Measurements from ENCODE around the gene PYCR2.
"Not testable (repeated sequence)": the region's sequence is repeated elsewhere in the genome, so short reads cannot be mapped to it uniquely, and the experiment has no call there.

- TF ChIP-seq POLR2A (IDR thresholded peaks at IDR 0.05); CTCF (IDR thresholded peaks at IDR 0.05 in 4 of 5, conservative IDR thresholded peaks at IDR 0.05 in 1 of 5): not testable (repeated sequence)
Measured at GRCh38 chr1:225936086-225936485, 12.0 kb upstream of the PYCR2 start.
